GM18520 (cell line): Measurements from ENCODE around the gene PRR13.
"Not testable (repeated sequence)": the region's sequence is repeated elsewhere in the genome, so short reads cannot be mapped to it uniquely, and the experiment has no call there.

ENCODE experiments used
- ATAC-seq: cut with Tn5 transposase; IDR thresholded peaks from one replicate; pipeline ENCODE4 v1.9.1; 2021; ENCODE audit not compliant: unreplicated experiment

Gene PRR13

GRCh38 chr12:53467880-53468279 is 26.3 kb downstream of the PRR13 start:
- no peak for ATAC-seq

GRCh38 chr12:53468282-53468681 is 26.7 kb downstream of the PRR13 start:
- no peak for ATAC-seq

GRCh38 chr12:53472056-53472582 is 30.6 kb downstream of the PRR13 start:
- ATAC-seq: no peak

- ATAC-seq: no peak
These were observed 32.5 kb downstream of the PRR13 start for GRCh38 chr12:53474077-53474476.

- no peak for ATAC-seq
These were observed 33.3 kb downstream of the PRR13 start for GRCh38 chr12:53474819-53475218.

- no peak for ATAC-seq
These were observed 35.3 kb downstream of the PRR13 start for GRCh38 chr12:53476769-53477209.

- no peak for ATAC-seq
These were observed 37.3 kb downstream of the PRR13 start for GRCh38 chr12:53478865-53479264.

GRCh38 chr12:53479331-53479730 is 37.8 kb downstream of the PRR13 start:
- no peak for ATAC-seq

GRCh38 chr12:53480491-53481442 is 39.2 kb downstream of the PRR13 start:
- ATAC-seq: no peak

GRCh38 chr12:53481458-53481857 is 39.9 kb downstream of the PRR13 start:
- not testable (repeated sequence) for ATAC-seq

- no peak for ATAC-seq
These were observed 40.5 kb downstream of the PRR13 start for GRCh38 chr12:53481939-53482586.

GRCh38 chr12:53482626-53483168 is 41.2 kb downstream of the PRR13 start:
- no peak for ATAC-seq

GRCh38 chr12:53483225-53483978 is 41.9 kb downstream of the PRR13 start:
- no peak for ATAC-seq

- no peak for ATAC-seq
These were observed 42.4 kb downstream of the PRR13 start for GRCh38 chr12:53483979-53484377.

GRCh38 chr12:53484686-53485575 is 43.4 kb downstream of the PRR13 start:
- ATAC-seq: no peak

- no peak for ATAC-seq
These were observed 44.6 kb downstream of the PRR13 start for GRCh38 chr12:53485955-53486735.

- no peak for ATAC-seq
These were observed 45.4 kb downstream of the PRR13 start for GRCh38 chr12:53486736-53487487.

- ATAC-seq: no peak
These were observed 47.8 kb downstream of the PRR13 start for GRCh38 chr12:53489242-53489864.
